HS-27A (cell line): ENCODE data around the gene SNX13.
"Not testable (repeated sequence)": the region's sequence is repeated elsewhere in the genome, so short reads cannot be mapped to it uniquely, and the experiment has no call there.

ENCODE experiments used
- DNase-seq: peaks from one replicate; pipeline ENCODE4 v3.0.0-alpha.2; 2012; ENCODE audit warnings: low read depth, missing footprints

The SNX13 gene

GRCh38 chr7:17912050-17912449 is 28.2 kb downstream of the SNX13 start:
- DNase-seq, result no peak

- DNase-seq, result no peak
Observed at GRCh38 chr7:17910377-17910776, 29.9 kb downstream of the SNX13 start.

GRCh38 chr7:17909310-17909709 is 31.0 kb downstream of the SNX13 start:
- DNase-seq, result not testable (repeated sequence)

GRCh38 chr7:17907014-17907413 is 33.3 kb downstream of the SNX13 start:
- no peak for DNase-seq

- DNase-seq, result no peak
Observed at GRCh38 chr7:17903337-17903736, 37.0 kb downstream of the SNX13 start.

- no peak for DNase-seq
Observed at GRCh38 chr7:17902599-17902998, 37.7 kb downstream of the SNX13 start.

GRCh38 chr7:17900464-17900863 is 39.8 kb downstream of the SNX13 start:
- no peak for DNase-seq

GRCh38 chr7:17898111-17898510 is 42.2 kb downstream of the SNX13 start:
- DNase-seq, result no peak

- DNase-seq, result no peak
Observed at GRCh38 chr7:17887286-17887685, 53.0 kb downstream of the SNX13 start.

- no peak for DNase-seq
Observed at GRCh38 chr7:17882685-17883084, 57.6 kb downstream of the SNX13 start.

GRCh38 chr7:17879075-17879661 is 61.1 kb downstream of the SNX13 start:
- no peak for DNase-seq

- no peak for DNase-seq
Observed at GRCh38 chr7:17878627-17879026, 61.7 kb downstream of the SNX13 start.

- DNase-seq, result no peak
Observed at GRCh38 chr7:17871815-17872533, 68.3 kb downstream of the SNX13 start.

- no peak for DNase-seq
Observed at GRCh38 chr7:17870406-17870805, 69.9 kb downstream of the SNX13 start.

- no peak for DNase-seq
Observed at GRCh38 chr7:17863809-17864143, 76.5 kb downstream of the SNX13 start.

GRCh38 chr7:17863095-17863808 is 77.0 kb downstream of the SNX13 start:
- DNase-seq, result no peak

- no peak for DNase-seq
Observed at GRCh38 chr7:17856251-17856650, 84.0 kb downstream of the SNX13 start.

- no peak for DNase-seq
Observed at GRCh38 chr7:17855202-17855601, 85.1 kb downstream of the SNX13 start.

GRCh38 chr7:17854261-17855047 is 85.8 kb downstream of the SNX13 start:
- DNase-seq, result no peak

- no peak for DNase-seq
Observed at GRCh38 chr7:17852361-17852760, 87.9 kb downstream of the SNX13 start.

- peak; percentile 19 for DNase-seq
Observed at GRCh38 chr7:17849504-17849903, 90.8 kb downstream of the SNX13 start.

GRCh38 chr7:17848516-17848915 is 91.8 kb downstream of the SNX13 start:
- no peak for DNase-seq

GRCh38 chr7:17846935-17847334 is 93.4 kb downstream of the SNX13 start:
- DNase-seq, result no peak
